HEK293T (cell line): ENCODE data around the gene SPACA9.

Source experiments
- CTCF ChIA-PET: fragments of 350-600 bp; formaldehyde crosslinking; extraction: SDS; loops from one replicate; lab custom pipeline; 2021; ENCODE audit warnings: antibody characterized with exemption, inconsistent platforms; lab: Yijun Ruan, JAX
- POLR2A ChIA-PET: fragments of 350-600 bp; formaldehyde crosslinking; extraction: SDS; loops from one replicate; lab custom pipeline; 2020; ENCODE audit warnings: antibody characterized with exemption, inconsistent platforms; lab: Yijun Ruan, JAX
- DNase-seq: peaks from one replicate; pipeline ENCODE4 v3.0.0; 2012; ENCODE audit warnings: mixed read lengths; ENCODE audit errors: extremely low spot score
- ARNT ChIP-seq: fragments of 450-650 bp; IDR thresholded peaks from 2 replicates; pipeline ENCODE4 v1.6.1; 2017; ENCODE audit warnings: mild to moderate bottlenecking
- BHLHE40 ChIP-seq: fragments of 450-650 bp; IDR thresholded peaks from 2 replicates; pipeline ENCODE4 v1.6.1; 2016; ENCODE audit warnings: mild to moderate bottlenecking, moderate library complexity, borderline replicate concordance
- CTBP1 ChIP-seq: fragments of 450-650 bp; IDR thresholded peaks from 2 replicates; pipeline ENCODE4 v1.6.1; 2016; ENCODE audit warnings: borderline replicate concordance
- ELF4 ChIP-seq: fragments of 450-650 bp; IDR thresholded peaks from 2 replicates; pipeline ENCODE4 v1.6.1; 2017; ENCODE audit warnings: antibody characterized with exemption
- FOXA1 ChIP-seq: fragments of 450-650 bp; IDR thresholded peaks from 2 replicates; pipeline ENCODE4 v1.6.1; 2016; ENCODE audit warnings: mild to moderate bottlenecking
- FOXK2 ChIP-seq: fragments of 450-650 bp; IDR thresholded peaks from 2 replicates; pipeline ENCODE4 v1.6.1; 2016; ENCODE audit warnings: mild to moderate bottlenecking
- FOXM1 ChIP-seq: fragments of 450-650 bp; IDR thresholded peaks from 2 replicates; pipeline ENCODE4 v1.6.1; 2017; ENCODE audit warnings: mild to moderate bottlenecking, borderline replicate concordance
- HDGF ChIP-seq: fragments of 450-650 bp; IDR thresholded peaks from 2 replicates; pipeline ENCODE4 v1.6.1; 2017; ENCODE audit warnings: antibody characterized with exemption, borderline replicate concordance
- L3MBTL2 ChIP-seq: fragments of 450-650 bp; conservative IDR thresholded peaks from 2 replicates; pipeline ENCODE4 v1.6.1; 2016; ENCODE audit warnings: mild to moderate bottlenecking
- LEF1 ChIP-seq: fragments of 450-650 bp; IDR thresholded peaks from 2 replicates; pipeline ENCODE4 v1.6.1; 2017; ENCODE audit warnings: mild to moderate bottlenecking, borderline replicate concordance
- NFRKB ChIP-seq: fragments of 450-650 bp; IDR thresholded peaks from 2 replicates; pipeline ENCODE4 v1.6.1; 2016; ENCODE audit warnings: mild to moderate bottlenecking, moderate library complexity
- PKNOX1 ChIP-seq: fragments of 450-650 bp; IDR thresholded peaks from 2 replicates; pipeline ENCODE4 v1.6.1; 2016
- SP1 ChIP-seq: fragments of 450-650 bp; IDR thresholded peaks from 2 replicates; pipeline ENCODE4 v1.6.1; 2017
- SUZ12 ChIP-seq: fragments of 450-650 bp; IDR thresholded peaks from 2 replicates; pipeline ENCODE4 v1.6.1; 2016; ENCODE audit warnings: mild to moderate bottlenecking
- TARDBP ChIP-seq: fragments of 450-650 bp; IDR thresholded peaks from 2 replicates; pipeline ENCODE4 v1.6.1; 2016
- ZNF384 ChIP-seq: fragments of 450-650 bp; IDR thresholded peaks from 2 replicates; pipeline ENCODE4 v1.6.1; 2016

The SPACA9 gene

GRCh38 chr9:132905726-132906125 lies 27.0 kb downstream of the SPACA9 start:
- POLR2A ChIA-PET: no interaction called here
- no peak for DNase-seq
- CTCF ChIA-PET: interaction anchor here (1.9 kb wide), 1 partner anchor 13 kb away, joined by 4 read pairs; no protein-coding TSS in a partner anchor
- TF ChIP-seq ELF4: no peak
- TF ChIP-seq PKNOX1: no peak
- no peak for TF ChIP-seq L3MBTL2
- no peak for TF ChIP-seq FOXA1
- TF ChIP-seq HDGF: no peak
- TF ChIP-seq LEF1: no peak
- no peak for TF ChIP-seq CTBP1
- no peak for TF ChIP-seq BHLHE40
- TF ChIP-seq SP1: no peak
- TF ChIP-seq TARDBP: no peak
- no peak for TF ChIP-seq ZNF384
- no peak for TF ChIP-seq FOXK2
- no peak for TF ChIP-seq SUZ12
- TF ChIP-seq FOXM1: no peak
- no peak for TF ChIP-seq NFRKB
- TF ChIP-seq ARNT: no peak

GRCh38 chr9:132908635-132909034 lies 29.9 kb downstream of the SPACA9 start:
- TF ChIP-seq PKNOX1: no peak
- no peak for TF ChIP-seq SUZ12
- no peak for TF ChIP-seq NFRKB
- TF ChIP-seq FOXM1: no peak
- no peak for TF ChIP-seq BHLHE40
- TF ChIP-seq FOXK2: no peak
- TF ChIP-seq HDGF: no peak
- TF ChIP-seq ELF4: no peak
- no peak for TF ChIP-seq ZNF384
- TF ChIP-seq TARDBP: no peak
- TF ChIP-seq SP1: no peak
- no peak for TF ChIP-seq FOXA1
- no peak for TF ChIP-seq L3MBTL2
- TF ChIP-seq ARNT: no peak
- no peak for TF ChIP-seq LEF1
- no peak for TF ChIP-seq CTBP1
- POLR2A ChIA-PET: no interaction called here
- no peak for DNase-seq
- CTCF ChIA-PET: interaction anchor here (0.7 to 1.0 kb wide), 2 partner anchors 17 to 165 kb away, joined by 3 to 6 read pairs; no protein-coding TSS in a partner anchor

- ChIA-PET POLR2A (no interaction called here), CTCF (no interaction called here)
- TF ChIP-seq ZNF384 (no peak), SUZ12 (no peak), ELF4 (no peak), BHLHE40 (no peak), ARNT (no peak), FOXK2 (no peak)
- DNase-seq: no peak
Observed at GRCh38 chr9:132909311-132909710, 30.6 kb downstream of the SPACA9 start.

- POLR2A ChIA-PET: no interaction called here
- CTCF ChIA-PET: interaction anchor here (1.0 kb wide), 1 partner anchor 8 kb away, joined by 6 read pairs; no protein-coding TSS in a partner anchor
- no peak for DNase-seq
- TF ChIP-seq L3MBTL2 (no peak), FOXM1 (no peak), ELF4 (no peak), FOXA1 (no peak), NFRKB (no peak), SP1 (no peak), FOXK2 (no peak), PKNOX1 (no peak), LEF1 (no peak), ZNF384 (no peak), ARNT (no peak), HDGF (no peak), CTBP1 (no peak), SUZ12 (no peak), BHLHE40 (no peak), TARDBP (no peak)
Observed at GRCh38 chr9:132910376-132910775, 31.7 kb downstream of the SPACA9 start.

- TF ChIP-seq ZNF384 (no peak), SUZ12 (no peak), LEF1 (no peak), BHLHE40 (no peak), FOXK2 (no peak), ARNT (no peak), TARDBP (no peak), HDGF (no peak), FOXM1 (no peak), PKNOX1 (no peak), CTBP1 (no peak), NFRKB (no peak), FOXA1 (no peak)
- POLR2A ChIA-PET: interaction anchor here (0.6 kb wide), 1 partner anchor 12 kb away, joined by 3 read pairs; no protein-coding TSS in a partner anchor
- CTCF ChIA-PET: interaction anchor here (1.2 kb wide), 1 partner anchor 10 kb away, joined by 4 read pairs; no protein-coding TSS in a partner anchor
- DNase-seq: no peak
Observed at GRCh38 chr9:132912131-132912530, 33.4 kb downstream of the SPACA9 start.
